Measurements from ENCODE around the gene GREB1.

Gene GREB1

GRCh38 chr2:11637546-11637945 is 103.7 kb downstream of the GREB1 start:
- H3K4me1 ChIP-seq (ENCODE audit: control insufficient read depth, insufficient read depth, low read length), result no peaks in the 10 kb centered on the region
- ChIA-PET POLR2A (no interaction called here), CTCF (interaction anchor here (0.6 kb wide), 1 partner anchor 113 kb away, joined by 4 read pairs; no protein-coding TSS in a partner anchor)
- no peaks in the 10 kb centered on the region for H3K36me3 ChIP-seq (ENCODE audit: control insufficient read depth in 2 of 2, insufficient read depth in 1 of 2, low read length in 2 of 2)
- H3K4me3 ChIP-seq (ENCODE audit: low read depth, low read length), result no peak overlapping the region
- TF ChIP-seq ZFP69B (tag by site-specific recombination; IDR thresholded peaks at IDR 0.05) (no peak), SP2 (tag by site-specific recombination; IDR thresholded peaks at IDR 0.05) (no peak), ZNF521 (tag by site-specific recombination; IDR thresholded peaks at IDR 0.05) (no peak), ZNF501 (tag by site-specific recombination; IDR thresholded peaks at IDR 0.05) (no peak), ZNF768 (tag by site-specific recombination; IDR thresholded peaks at IDR 0.05) (no peak), SCRT2 (tag by site-specific recombination; IDR thresholded peaks at IDR 0.05) (no peak), ZNF777 (tag by site-specific recombination; IDR thresholded peaks at IDR 0.05; ENCODE audit: borderline replicate concordance) (no peak), MEIS1 (CRISPR knock-in tag; IDR thresholded peaks at IDR 0.05; ENCODE audit: borderline replicate concordance) (no peak), ZNF302 (tag by site-specific recombination; IDR thresholded peaks at IDR 0.05; ENCODE audit: low read depth) (no peak), MYNN (tag by site-specific recombination; IDR thresholded peaks at IDR 0.05; ENCODE audit: borderline replicate concordance) (no peak), BCL11B (tag by site-specific recombination; IDR thresholded peaks at IDR 0.05; ENCODE audit: low read depth) (no peak), ZNF214 (tag by site-specific recombination; IDR thresholded peaks at IDR 0.05; ENCODE audit: borderline replicate concordance) (no peak), ZNF791 (tag by site-specific recombination; IDR thresholded peaks at IDR 0.05) (no peak), ZNF549 (tag by site-specific recombination; IDR thresholded peaks at IDR 0.05) (no peak)
- no peaks in the 10 kb centered on the region; the same call in 1 of the 2 replicates for H3K9me3 ChIP-seq (ENCODE audit: control insufficient read depth, insufficient read depth, low read depth, low read length)
- no peak overlapping the region for H3K27ac ChIP-seq (ENCODE audit: extremely low read depth, low read depth, low read length)

- H3K27ac ChIP-seq (ENCODE audit: extremely low read depth, low read depth, low read length), result no peak overlapping the region
- no peak overlapping the region for H3K4me3 ChIP-seq (ENCODE audit: low read depth, low read length)
- H3K4me1 ChIP-seq (ENCODE audit: control insufficient read depth, insufficient read depth, low read length), result no peaks in the 10 kb centered on the region
- TF ChIP-seq ZNF311 (tag by site-specific recombination; IDR thresholded peaks at IDR 0.05; ENCODE audit: borderline replicate concordance) (no peak), ZNF2 (tag by site-specific recombination; IDR thresholded peaks at IDR 0.05) (no peak), ZNF645 (tag by site-specific recombination; IDR thresholded peaks at IDR 0.05) (no peak), ZNF248 (tag by site-specific recombination; IDR thresholded peaks at IDR 0.05) (no peak), ZBTB1 (tag by site-specific recombination; IDR thresholded peaks at IDR 0.05) (no peak), ZNF239 (tag by site-specific recombination; IDR thresholded peaks at IDR 0.05) (no peak), ZNF560 (tag by site-specific recombination; IDR thresholded peaks at IDR 0.05; ENCODE audit: borderline replicate concordance) (no peak)
- CTCF ChIA-PET, result interaction anchor here (1.0 to 1.4 kb wide), 2 partner anchors 42 to 54 kb away, joined by 3 to 4 read pairs; no protein-coding TSS in a partner anchor
- no peaks in the 10 kb centered on the region; the same call in 1 of the 2 replicates for H3K9me3 ChIP-seq (ENCODE audit: control insufficient read depth, insufficient read depth, low read depth, low read length)
- no peaks in the 10 kb centered on the region for H3K36me3 ChIP-seq (ENCODE audit: control insufficient read depth in 2 of 2, insufficient read depth in 1 of 2, low read length in 2 of 2)
- POLR2A ChIA-PET, result no interaction called here
Observed at GRCh38 chr2:11639503-11639902, 105.7 kb downstream of the GREB1 start.

GRCh38 chr2:11640132-11640531 is 106.3 kb downstream of the GREB1 start:
- ChIA-PET CTCF (interaction anchor here (1.4 kb wide), 1 partner anchor 41 kb away, joined by 4 read pairs; no protein-coding TSS in a partner anchor), POLR2A (no interaction called here)
- TF ChIP-seq KLF1 (tag by site-specific recombination; IDR thresholded peaks at IDR 0.05), result no peak
- Histone ChIP-seq H3K9me3 (ENCODE audit: control insufficient read depth, insufficient read depth, low read depth, low read length) (no peaks in the 10 kb centered on the region), H3K36me3 (ENCODE audit: control insufficient read depth in 2 of 2, insufficient read depth in 1 of 2, low read length in 2 of 2) (no peaks in the 10 kb centered on the region), H3K27ac (ENCODE audit: extremely low read depth, low read depth, low read length) (no peak overlapping the region), H3K4me3 (ENCODE audit: low read depth, low read length) (no peak overlapping the region), H3K4me1 (ENCODE audit: control insufficient read depth, insufficient read depth, low read length) (no peaks in the 10 kb centered on the region)
